ENCODE results near the gene CIDEB. TPM values are rescaled to one million over a fixed set of nuclear protein-coding genes. Genes with fewer than 3 reads are reported as not detected.

The CIDEB gene
- total and polyA plus RNA-seq, 8 donors: 6.3 to 15.0 (median 9.6) TPM

GRCh38 chr14:24256960-24257359, 50.8 kb downstream of the CIDEB start:
- Histone ChIP-seq H3K36me3 (no peaks in the 10 kb centered on the region), H3K4me3 (no peak overlapping the region), H3K27me3 (no peaks in the 10 kb centered on the region), H3K9me3 (no peaks in the 10 kb centered on the region), H3K27ac (no peak overlapping the region), H3K4me1 (no peaks in the 10 kb centered on the region)
- ATAC-seq (no peak), DNase-seq (peak in 1 of 6 donors; percentile 24), FAIRE-seq (no peak)
- 67 to 80% methylated on average over 4 of the region's 4 CpGs for WGBS, 2 donors
- no peak for TF ChIP-seq CTCF (IDR thresholded peaks at IDR 0.05)
- intact Hi-C loops (cut with DNase I): no loop called here

DNA sequence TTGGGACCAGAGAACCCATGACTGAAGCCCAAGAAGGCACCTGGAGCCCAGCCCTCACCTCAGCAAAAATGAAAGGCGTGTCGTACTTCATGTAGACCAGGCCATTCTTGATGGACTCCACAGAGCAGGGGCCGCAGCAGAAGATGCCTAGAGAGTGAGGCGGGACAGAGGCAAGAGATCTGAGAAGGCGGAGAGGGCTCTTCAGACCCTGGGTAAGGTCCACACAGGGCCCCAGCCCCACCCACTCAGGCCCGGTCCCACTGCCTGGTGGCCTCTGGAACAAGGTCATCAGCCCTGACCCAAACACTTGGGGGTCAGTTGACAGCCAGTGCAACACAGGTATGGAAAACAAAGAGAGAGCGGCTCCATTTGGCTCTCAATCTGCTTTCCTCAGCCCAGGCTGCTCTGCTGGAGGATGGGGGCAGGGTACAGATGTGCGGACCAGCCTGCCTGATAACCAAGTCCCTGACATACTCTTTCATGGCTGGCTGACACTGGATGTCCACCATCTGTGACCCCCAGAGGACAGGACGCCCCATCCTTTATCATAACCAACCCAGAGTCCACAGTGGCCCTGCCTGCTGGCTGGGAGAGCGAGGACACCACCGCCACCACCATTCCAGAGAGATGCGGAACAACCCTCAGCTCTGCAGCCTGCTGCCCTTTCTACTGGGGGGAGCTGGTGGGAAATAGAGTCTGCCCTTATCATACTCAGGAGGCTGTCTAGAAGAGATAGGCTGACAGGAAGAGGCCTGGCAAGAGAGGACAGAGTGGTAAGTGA, 51.7 kb downstream of the CIDEB start:
- WGBS, 2 donors: 91% methylated on average over 12 of the region's 12 CpGs
- H3K27ac ChIP-seq: no peak overlapping the region
- no peaks in the 10 kb centered on the region for H3K27me3 ChIP-seq
- no peaks in the 10 kb centered on the region for H3K9me3 ChIP-seq
- DNase-seq (peak in 1 of 6 donors; percentile 18), ATAC-seq (no peak), FAIRE-seq (no peak)
- no peaks in the 10 kb centered on the region for H3K4me1 ChIP-seq
- TF ChIP-seq CTCF (IDR thresholded peaks at IDR 0.05): no peak
- intact Hi-C loops (cut with DNase I): no loop called here
- no peaks in the 10 kb centered on the region for H3K36me3 ChIP-seq
- no peak overlapping the region for H3K4me3 ChIP-seq

GRCh38 chr14:24255438-24255837, 52.3 kb downstream of the CIDEB start:
- Histone ChIP-seq H3K4me3 (no peak overlapping the region), H3K4me1 (no peaks in the 10 kb centered on the region), H3K9me3 (no peaks in the 10 kb centered on the region), H3K27ac (no peak overlapping the region), H3K27me3 (no peaks in the 10 kb centered on the region), H3K36me3 (no peaks in the 10 kb centered on the region)
- no peak for ATAC-seq
- no peak for FAIRE-seq
- DNase-seq: no peak
- TF ChIP-seq CTCF (IDR thresholded peaks at IDR 0.05): no peak
- WGBS, 2 donors: 88% methylated on average over 8 of the region's 8 CpGs
- intact Hi-C loops (cut with DNase I): no loop called here

Other genes with a start within 250 kb of the CIDEB start
Only the 30 nearest of the 33 such genes appear.
- gene DCAF11, start 193.2 kb downstream of the CIDEB start, total RNA-seq: 10 to 100 TPM; 50.1 to 78.9 (median 60.3) TPM
- gene DCAF11, start 193.2 kb downstream of the CIDEB start, polyA plus RNA-seq: 10 to 100 TPM; 34.2 to 41.6 TPM
- gene NRL, start 193.0 kb downstream of the CIDEB start, total RNA-seq: 1 to 10 TPM in 3 of 6 donors, under 1 TPM in 3; 0.37 to 2.4 (median 1.1) TPM
- gene NRL, start 193.0 kb downstream of the CIDEB start, polyA plus RNA-seq: 1 to 10 TPM; 2.3 TPM
- 10 to 100 TPM in 1 of 6 donors, 1 to 10 TPM in 5; 2.7 to 12.0 (median 4.0) TPM for gene FITM1, start 177.3 kb downstream of the CIDEB start, total RNA-seq
- gene FITM1, start 177.3 kb downstream of the CIDEB start, polyA plus RNA-seq: 10 to 100 TPM in 1 of 2 donors, 1 to 10 TPM in 1; 3.4 to 11.1 TPM
- gene PSME1, start 171.8 kb downstream of the CIDEB start, total RNA-seq: 100 to 1,000 TPM in 2 of 6 donors, 10 to 100 TPM in 4; 46.4 to 107 (median 68.8) TPM
- gene PSME1, start 171.8 kb downstream of the CIDEB start, polyA plus RNA-seq: 100 to 1,000 TPM in 1 of 2 donors, 10 to 100 TPM in 1; 88.9 to 132 TPM
- 10 to 100 TPM in 5 of 6 donors, 1 to 10 TPM in 1; 8.1 to 18.8 (median 13.5) TPM for gene EMC9, start 166.4 kb downstream of the CIDEB start, total RNA-seq
- gene EMC9, start 166.4 kb downstream of the CIDEB start, polyA plus RNA-seq: 10 to 100 TPM; 52.4 to 72.6 TPM
- 10 to 100 TPM; 33.9 to 90.3 (median 59.2) TPM for gene PSME2, start 161.4 kb downstream of the CIDEB start, total RNA-seq
- gene PSME2, start 161.4 kb downstream of the CIDEB start, polyA plus RNA-seq: 100 to 1,000 TPM; 180 to 285 TPM
- 10 to 100 TPM; 25.8 to 44.2 (median 37.1) TPM for gene RNF31, start 160.5 kb downstream of the CIDEB start, total RNA-seq
- 100 to 1,000 TPM; 124 to 169 TPM for gene RNF31, start 160.5 kb downstream of the CIDEB start, polyA plus RNA-seq
- 10 to 100 TPM; 20.3 to 60.7 (median 27.9) TPM for gene IRF9, start 146.7 kb downstream of the CIDEB start, total RNA-seq
- 10 to 100 TPM; 50.7 to 60.8 TPM for gene IRF9, start 146.7 kb downstream of the CIDEB start, polyA plus RNA-seq
- 1 to 10 TPM; 3.5 to 9.9 (median 4.5) TPM for gene REC8, start 135.9 kb downstream of the CIDEB start, total RNA-seq
- gene REC8, start 135.9 kb downstream of the CIDEB start, polyA plus RNA-seq: 10 to 100 TPM; 22.8 to 41.1 TPM
- gene IPO4, start 119.2 kb downstream of the CIDEB start, total RNA-seq: 10 to 100 TPM; 24.6 to 62.0 (median 31.0) TPM
- gene IPO4, start 119.2 kb downstream of the CIDEB start, polyA plus RNA-seq: 10 to 100 TPM; 21.3 to 29.4 TPM
- gene TM9SF1, start 112.5 kb downstream of the CIDEB start, total RNA-seq: 10 to 100 TPM; 29.2 to 46.8 (median 38.4) TPM
- gene TM9SF1, start 112.5 kb downstream of the CIDEB start, polyA plus RNA-seq: 10 to 100 TPM; 20.5 to 34.4 TPM
- gene TSSK4, start 102.3 kb downstream of the CIDEB start, total RNA-seq: under 1 TPM in 5 of 6 donors, not detected in 1; 0.16 to 0.66 (median 0.40) TPM
- gene TSSK4, start 102.3 kb downstream of the CIDEB start, polyA plus RNA-seq: under 1 TPM; 0.14 to 0.46 TPM
- 10 to 100 TPM; 16.3 to 31.2 (median 22.4) TPM for gene CHMP4A, start 94.5 kb downstream of the CIDEB start, total RNA-seq
- 10 to 100 TPM; 35.4 to 79.9 TPM for gene CHMP4A, start 94.5 kb downstream of the CIDEB start, polyA plus RNA-seq
- 10 to 100 TPM in 2 of 6 donors, 1 to 10 TPM in 4; 7.8 to 11.9 (median 9.3) TPM for gene MDP1, start 91.9 kb downstream of the CIDEB start, total RNA-seq
- 10 to 100 TPM; 20.4 to 31.7 TPM for gene MDP1, start 91.9 kb downstream of the CIDEB start, polyA plus RNA-seq
- 10 to 100 TPM; 32.5 to 65.1 (median 46.9) TPM for gene NEDD8, start 75.6 kb downstream of the CIDEB start, total RNA-seq
- gene NEDD8, start 75.6 kb downstream of the CIDEB start, polyA plus RNA-seq: 100 to 1,000 TPM in 1 of 2 donors, 10 to 100 TPM in 1; 62.8 to 118 TPM
- gene GMPR2, start 75.0 kb downstream of the CIDEB start, total RNA-seq: 10 to 100 TPM; 24.3 to 37.0 (median 28.6) TPM
- gene GMPR2, start 75.0 kb downstream of the CIDEB start, polyA plus RNA-seq: 10 to 100 TPM; 23.6 to 48.1 TPM
- 10 to 100 TPM; 32.1 to 42.6 (median 34.4) TPM for gene TINF2, start 65.4 kb downstream of the CIDEB start, total RNA-seq
- 10 to 100 TPM; 23.8 to 43.8 TPM for gene TINF2, start 65.4 kb downstream of the CIDEB start, polyA plus RNA-seq
- 1 to 10 TPM; 1.2 to 3.8 (median 2.2) TPM for gene TGM1, start 44.8 kb downstream of the CIDEB start, total RNA-seq
- gene TGM1, start 44.8 kb downstream of the CIDEB start, polyA plus RNA-seq: 1 to 10 TPM; 4.8 to 5.4 TPM
- gene RABGGTA, start 36.4 kb downstream of the CIDEB start, total RNA-seq: 10 to 100 TPM; 15.4 to 21.0 (median 18.2) TPM
- gene RABGGTA, start 36.4 kb downstream of the CIDEB start, polyA plus RNA-seq: 10 to 100 TPM; 49.1 to 51.5 TPM
- 10 to 100 TPM in 3 of 6 donors, 1 to 10 TPM in 3; 6.1 to 15.3 (median 11.2) TPM for gene DHRS1, start 8.2 kb downstream of the CIDEB start, total RNA-seq
- gene DHRS1, start 8.2 kb downstream of the CIDEB start, polyA plus RNA-seq: 10 to 100 TPM; 18.9 to 21.1 TPM
- gene NOP9, start 8.1 kb downstream of the CIDEB start, total RNA-seq: 10 to 100 TPM in 4 of 6 donors, 1 to 10 TPM in 2; 8.8 to 13.9 (median 11.3) TPM
- gene NOP9, start 8.1 kb downstream of the CIDEB start, polyA plus RNA-seq: 1 to 10 TPM; 6.2 to 8.7 TPM
- gene LTB4R2, start 2.2 kb upstream of the CIDEB start, total RNA-seq: 1 to 10 TPM; 1.5 to 3.0 (median 2.2) TPM
- gene LTB4R2, start 2.2 kb upstream of the CIDEB start, polyA plus RNA-seq: 1 to 10 TPM in 1 of 2 donors, under 1 TPM in 1; 0.73 to 3.1 TPM
- gene LTB4R, start 3.5 kb upstream of the CIDEB start, total RNA-seq: 1 to 10 TPM; 1.9 to 3.2 (median 2.3) TPM
- 10 to 100 TPM; 13.0 to 15.5 TPM for gene LTB4R, start 3.5 kb upstream of the CIDEB start, polyA plus RNA-seq
- 10 to 100 TPM in 1 of 6 donors, 1 to 10 TPM in 5; 3.2 to 10.6 (median 5.1) TPM for gene ADCY4, start 27.1 kb upstream of the CIDEB start, total RNA-seq
- gene ADCY4, start 27.1 kb upstream of the CIDEB start, polyA plus RNA-seq: 10 to 100 TPM; 33.8 to 59.3 TPM
- gene RIPK3, start 32.0 kb upstream of the CIDEB start, total RNA-seq: 10 to 100 TPM in 1 of 6 donors, 1 to 10 TPM in 5; 3.9 to 12.1 (median 5.7) TPM
- 10 to 100 TPM; 12.9 to 13.0 TPM for gene RIPK3, start 32.0 kb upstream of the CIDEB start, polyA plus RNA-seq
- gene NFATC4, start 60.2 kb upstream of the CIDEB start, total RNA-seq: 10 to 100 TPM in 3 of 6 donors, 1 to 10 TPM in 3; 3.3 to 27.5 (median 10.5) TPM
- 10 to 100 TPM; 77.0 to 97.9 TPM for gene NFATC4, start 60.2 kb upstream of the CIDEB start, polyA plus RNA-seq
- 1 to 10 TPM; 2.1 to 9.0 (median 4.3) TPM for gene NYNRIN, start 91.0 kb upstream of the CIDEB start, total RNA-seq
- 1 to 10 TPM; 2.7 to 5.6 TPM for gene NYNRIN, start 91.0 kb upstream of the CIDEB start, polyA plus RNA-seq
- gene CBLN3, start 121.7 kb upstream of the CIDEB start, total RNA-seq: 1 to 10 TPM in 1 of 6 donors, under 1 TPM in 5; 0.47 to 5.6 (median 0.75) TPM
- gene CBLN3, start 121.7 kb upstream of the CIDEB start, polyA plus RNA-seq: 1 to 10 TPM in 1 of 2 donors, under 1 TPM in 1; 0.91 to 1.4 TPM
- 10 to 100 TPM; 25.4 to 42.9 (median 27.9) TPM for gene KHNYN, start 122.0 kb upstream of the CIDEB start, total RNA-seq
- 10 to 100 TPM; 21.8 to 26.9 TPM for gene KHNYN, start 122.0 kb upstream of the CIDEB start, polyA plus RNA-seq
- 10 to 100 TPM; 22.0 to 33.8 (median 28.9) TPM for gene SDR39U1, start 134.8 kb upstream of the CIDEB start, total RNA-seq
- 100 to 1,000 TPM in 1 of 2 donors, 10 to 100 TPM in 1; 86.1 to 124 TPM for gene SDR39U1, start 134.8 kb upstream of the CIDEB start, polyA plus RNA-seq